RCC 7860 (cell line): ENCODE results near the gene MS4A6E.
"Not testable (repeated sequence)": the region's sequence is repeated elsewhere in the genome, so short reads cannot be mapped to it uniquely, and the experiment has no call there.

ENCODE experiments used
- DNase-seq: peaks from one replicate; pipeline ENCODE4 v3.0.0-alpha.2; 2015; ENCODE audit warnings: low spot score
- FAIRE-seq: peaks from 2 replicates; lab custom pipeline; 2012; peaks lifted over from hg19 to GRCh38; lab: Jason Lieb, UNC

Gene MS4A6E, protein sequence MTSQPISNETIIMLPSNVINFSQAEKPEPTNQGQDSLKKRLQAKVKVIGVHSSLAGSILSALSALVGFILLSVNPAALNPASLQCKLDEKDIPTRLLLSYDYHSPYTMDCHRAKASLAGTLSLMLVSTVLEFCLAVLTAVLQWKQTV

DNA sequence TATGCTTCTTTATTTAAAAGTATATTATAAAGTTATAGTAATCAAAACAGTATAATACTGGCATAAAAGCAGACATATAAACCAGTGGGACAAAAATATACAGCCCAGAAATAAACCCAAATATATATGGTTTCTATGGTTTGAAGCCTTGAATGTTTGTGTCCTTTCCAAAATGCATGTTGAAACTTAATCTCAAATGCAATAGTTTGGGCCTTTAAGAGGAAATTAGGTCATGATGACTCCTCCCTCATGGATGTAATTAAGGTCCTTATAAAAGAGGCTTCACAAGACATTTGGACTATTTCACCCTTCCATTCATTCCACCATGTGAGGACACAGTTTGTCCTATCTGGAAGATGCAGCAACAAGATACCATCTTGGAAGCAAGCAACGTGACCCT lies at the start of gene MS4A6E:
MS4A6E (plus strand) TSS at position 301 of the 400 bp plus-strand sequence. CDS start 7,641 bp downstream, outside the sequence.
- FAIRE-seq, result no peak
- no peak for DNase-seq

DNA sequence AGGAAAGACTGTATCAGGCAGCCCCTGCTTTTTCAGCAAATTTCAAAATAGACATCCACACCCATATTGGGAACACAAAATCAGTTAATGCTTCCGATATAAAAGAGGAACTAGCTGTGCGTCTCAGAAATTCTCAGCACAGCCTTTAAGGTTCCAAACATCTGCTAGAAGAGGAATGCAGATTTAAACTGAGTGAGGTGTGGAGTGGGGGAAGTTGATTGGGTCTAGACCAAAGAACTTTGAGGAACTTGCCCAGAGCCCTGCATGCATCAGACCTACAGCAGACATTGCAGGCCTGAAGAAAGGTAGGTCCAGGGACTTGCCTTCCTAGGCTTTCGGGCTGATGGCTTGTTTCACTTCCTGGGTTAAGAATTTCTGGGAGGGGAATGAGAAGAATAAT lies 46.6 kb upstream of the MS4A6E start, which contains the start of gene MS4A4A:
MS4A4A (plus strand) TSS at position 255 of the 400 bp plus-strand sequence; CDS start at position 265, 10 bp downstream.
- FAIRE-seq, result no peak
- no peak for DNase-seq

DNA sequence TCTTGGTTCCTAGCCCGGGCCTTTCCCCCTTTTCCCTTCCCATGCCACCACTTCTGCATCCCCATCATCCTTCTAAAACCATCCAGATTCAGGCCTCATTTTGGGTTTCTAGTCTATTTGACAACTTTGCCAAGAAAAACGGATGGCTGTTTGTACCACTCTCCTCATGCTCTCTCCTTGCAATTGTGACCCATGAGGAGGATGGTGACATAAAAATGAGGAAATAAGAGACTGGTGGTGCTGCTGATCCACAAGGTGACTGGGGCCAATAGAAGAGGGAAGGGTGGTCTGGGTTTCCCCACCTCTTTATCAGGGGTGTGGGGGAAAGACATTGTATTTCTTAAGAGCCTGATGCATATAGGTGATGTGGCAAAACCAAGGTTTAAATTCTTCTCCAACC lies 45.6 kb upstream of the MS4A6E start:
- DNase-seq, result no peak
- FAIRE-seq, result no peak

DNA sequence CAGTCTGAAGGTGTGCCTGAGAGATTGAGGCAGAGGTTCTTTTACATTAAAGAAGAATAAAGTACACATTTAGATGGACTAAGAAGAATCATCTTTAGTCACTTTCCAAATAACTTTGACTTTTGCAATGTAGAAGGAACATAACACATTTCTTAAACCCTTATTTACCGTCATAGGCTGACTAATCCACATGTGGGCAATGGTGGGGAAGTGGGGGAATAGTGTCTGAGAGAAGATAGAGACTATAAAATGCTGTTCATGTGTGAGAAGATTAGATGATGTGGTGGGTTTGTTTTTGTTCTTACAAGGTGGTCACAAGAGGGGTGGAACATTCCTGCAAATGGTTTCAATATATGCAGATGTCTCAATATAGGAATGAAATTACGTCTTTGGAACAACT lies 44.8 kb upstream of the MS4A6E start:
- DNase-seq (no peak), FAIRE-seq (no peak)

DNA sequence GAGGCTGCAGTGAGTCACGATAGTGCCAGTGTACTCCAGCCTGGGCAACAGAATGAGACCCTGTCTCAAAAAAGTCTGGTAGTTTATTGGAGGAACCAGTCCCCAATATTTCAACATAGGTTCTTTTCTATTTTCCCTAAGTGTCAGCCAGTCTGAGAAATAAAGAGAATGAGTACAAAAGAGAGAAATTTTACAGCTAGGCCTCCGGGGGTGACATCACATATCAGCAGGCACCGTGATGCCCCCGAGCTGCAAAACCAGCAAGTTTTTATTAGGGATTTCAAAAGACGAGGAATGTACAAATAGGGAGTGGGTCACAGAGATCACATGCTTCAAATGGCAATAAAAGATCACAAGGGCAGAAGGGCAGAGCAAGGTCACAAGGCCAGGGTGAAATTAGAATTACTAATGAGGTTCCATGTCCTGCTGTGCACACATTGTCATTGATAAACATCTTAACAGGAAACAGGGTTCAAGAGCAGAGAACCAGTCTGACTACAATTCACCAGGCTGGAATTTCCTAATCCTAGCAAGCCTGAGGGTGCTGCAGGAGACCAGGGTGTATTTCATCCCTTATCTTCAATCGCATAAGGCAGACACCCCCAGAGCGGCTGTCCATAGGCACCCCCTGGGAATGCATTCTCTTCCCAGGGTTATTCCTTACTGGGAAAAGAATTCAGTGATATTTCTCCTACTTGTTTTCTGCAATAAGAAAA lies 41.5 kb upstream of the MS4A6E start:
- not testable (repeated sequence) for FAIRE-seq, DNase-seq

DNA sequence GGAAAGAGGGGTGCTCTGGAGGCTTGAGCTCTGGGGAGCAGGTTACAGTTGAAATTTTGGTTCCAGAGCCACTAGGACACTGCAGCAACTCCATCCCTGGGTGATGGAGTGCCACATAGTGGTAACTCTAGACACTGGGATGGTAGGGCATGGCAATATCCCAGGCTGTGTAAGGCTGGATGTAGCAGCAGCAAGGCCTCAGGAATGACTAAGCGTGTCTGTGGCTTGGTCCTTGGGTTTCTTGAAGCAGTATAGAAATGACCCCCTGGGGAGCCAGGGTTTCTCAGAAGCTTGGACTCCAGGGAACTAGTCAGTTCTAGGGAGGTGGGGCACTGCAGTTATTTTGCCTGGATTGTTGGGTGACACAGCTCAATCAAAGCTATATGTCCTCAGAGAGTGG lies 38.5 kb upstream of the MS4A6E start:
- DNase-seq (peak; percentile 55), FAIRE-seq (no peak)

DNA sequence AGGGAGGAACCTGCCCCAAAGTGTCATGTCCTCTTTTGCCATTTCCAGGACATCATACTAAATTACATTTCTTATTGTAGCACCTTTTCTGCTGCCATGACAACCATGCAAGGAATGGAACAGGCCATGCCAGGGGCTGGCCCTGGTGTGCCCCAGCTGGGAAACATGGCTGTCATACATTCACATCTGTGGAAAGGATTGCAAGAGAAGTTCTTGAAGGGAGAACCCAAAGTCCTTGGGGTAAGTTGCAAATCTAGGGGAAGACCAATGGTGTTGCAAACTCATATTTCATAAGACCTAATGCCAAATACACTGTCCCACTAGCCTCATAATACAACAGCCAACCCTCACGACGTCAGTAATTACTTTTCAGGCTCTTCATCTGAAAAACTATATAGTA lies 34.9 kb upstream of the MS4A6E start:
- DNase-seq (no peak), FAIRE-seq (no peak)

DNA sequence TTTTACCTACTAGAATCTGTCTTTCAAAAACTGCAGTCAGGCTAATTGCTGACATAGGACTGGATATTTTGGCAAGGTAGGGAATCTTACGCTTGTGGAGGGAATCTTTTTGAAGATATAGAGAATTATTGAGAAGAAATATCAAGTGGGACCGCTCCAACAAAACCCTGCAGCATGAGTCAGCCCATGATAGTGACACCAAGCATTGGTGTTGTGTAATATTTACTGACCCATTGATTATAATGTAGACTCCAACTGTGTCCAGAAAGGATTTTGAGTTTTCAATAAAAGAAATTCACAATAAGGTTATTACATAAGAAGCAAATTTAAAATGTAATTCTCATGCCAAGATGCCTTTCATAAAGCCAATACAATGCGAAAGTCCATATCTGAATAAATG lies 25.9 kb upstream of the MS4A6E start:
- FAIRE-seq (no peak), DNase-seq (no peak)

DNA sequence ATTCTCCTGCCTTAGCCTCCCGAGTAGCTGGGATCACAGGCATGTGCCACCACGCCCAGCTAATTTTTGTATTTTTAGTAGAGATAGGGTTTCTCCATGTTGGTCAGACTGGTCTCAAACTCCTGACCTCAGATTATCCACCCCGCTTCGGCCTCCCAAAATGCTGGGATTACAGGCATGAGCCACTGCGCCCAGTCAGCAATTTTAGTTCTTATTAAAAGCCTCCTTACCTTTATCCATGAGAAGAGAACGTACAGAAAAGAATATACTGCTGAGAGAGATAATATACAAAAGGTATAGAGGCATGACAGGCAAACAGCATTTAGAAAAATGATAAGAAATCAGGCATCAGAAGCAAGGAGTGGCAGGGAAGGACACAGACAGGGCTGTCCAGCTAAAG lies 25.2 kb upstream of the MS4A6E start:
- FAIRE-seq, DNase-seq: not testable (repeated sequence)

DNA sequence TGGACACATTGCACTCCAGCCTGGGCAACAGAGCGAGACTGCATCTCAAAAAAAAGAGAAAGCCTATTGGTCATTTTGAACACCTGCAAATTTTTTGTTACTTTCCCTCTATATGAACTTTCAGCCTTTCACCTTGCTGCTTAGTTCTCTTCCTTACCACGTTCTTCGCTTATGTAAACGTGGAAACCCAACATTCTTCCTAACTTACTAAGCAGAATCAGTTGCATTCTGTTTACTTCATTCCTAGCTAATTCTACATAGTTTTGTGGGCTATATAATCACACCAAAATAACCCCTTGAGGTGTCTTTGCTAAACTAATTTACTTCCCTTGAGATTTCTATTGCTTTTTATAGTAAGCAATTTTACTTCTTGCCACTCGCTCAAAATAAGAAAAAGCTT lies 23.4 kb upstream of the MS4A6E start:
- FAIRE-seq (no peak), DNase-seq (no peak)

DNA sequence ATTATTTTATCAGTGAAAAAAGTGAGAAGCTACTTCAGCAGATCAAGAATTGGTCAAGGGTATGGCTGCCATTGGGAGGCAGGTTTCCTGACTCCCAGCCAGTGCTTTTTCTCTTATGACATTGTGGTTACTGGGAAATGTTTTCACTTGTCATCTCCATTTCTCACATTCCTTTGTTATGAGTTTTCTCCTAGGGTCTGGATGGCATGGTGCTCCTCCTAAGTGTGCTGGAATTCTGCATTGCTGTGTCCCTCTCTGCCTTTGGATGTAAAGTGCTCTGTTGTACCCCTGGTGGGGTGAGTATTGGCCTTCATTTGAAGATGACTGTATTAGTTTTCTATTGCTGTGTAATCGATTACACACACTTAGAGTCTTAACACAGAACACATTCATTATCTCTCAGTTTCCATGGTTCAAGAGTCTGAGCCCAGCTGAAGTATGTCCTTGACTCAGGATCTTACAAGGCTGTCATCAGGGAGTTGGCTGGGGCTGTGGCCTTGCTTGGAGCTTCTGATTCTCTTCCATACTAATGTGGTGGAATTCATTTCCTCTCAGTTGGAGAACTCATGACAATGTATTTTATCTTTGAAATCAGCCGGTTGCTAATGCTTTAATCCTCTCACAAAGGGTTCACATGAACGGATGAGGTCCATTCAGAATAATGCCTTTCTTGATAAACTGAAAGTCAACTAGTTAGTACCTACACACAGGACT lies 21.0 kb upstream of the MS4A6E start:
- FAIRE-seq (peak; percentile 78), DNase-seq (peak; percentile 74)

DNA sequence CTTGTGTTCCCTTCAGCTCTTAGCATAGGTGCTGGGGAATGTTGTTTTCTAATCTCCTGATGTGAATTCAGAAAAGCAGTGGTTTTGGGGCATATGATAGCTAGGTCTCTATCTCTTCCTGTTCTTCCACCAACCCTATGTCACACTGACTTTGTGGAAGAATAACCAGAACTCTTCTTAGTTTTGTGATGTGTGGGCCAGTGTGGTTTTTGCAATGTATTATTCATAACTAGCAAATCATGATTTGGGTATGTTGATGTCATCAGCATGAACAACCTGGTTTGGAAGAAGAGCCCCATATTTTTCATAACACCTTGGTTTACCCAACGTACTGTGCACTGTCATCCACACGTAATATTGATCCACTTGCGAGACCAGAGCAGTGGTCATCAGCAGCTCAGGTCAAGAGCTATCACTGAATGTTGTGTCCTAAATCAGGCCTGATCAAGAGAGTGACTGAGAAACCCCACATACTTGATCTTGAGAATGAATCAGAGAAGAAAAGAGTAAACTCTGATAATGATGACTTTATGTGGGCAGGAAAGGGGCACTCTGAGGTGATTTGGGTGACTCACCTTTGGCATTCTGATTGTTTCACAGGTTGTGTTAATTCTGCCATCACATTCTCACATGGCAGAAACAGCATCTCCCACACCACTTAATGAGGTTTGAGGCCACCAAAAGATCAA lies 19.4 kb upstream of the MS4A6E start:
- peak; percentile 76 for FAIRE-seq
- peak; percentile 42 for DNase-seq

DNA sequence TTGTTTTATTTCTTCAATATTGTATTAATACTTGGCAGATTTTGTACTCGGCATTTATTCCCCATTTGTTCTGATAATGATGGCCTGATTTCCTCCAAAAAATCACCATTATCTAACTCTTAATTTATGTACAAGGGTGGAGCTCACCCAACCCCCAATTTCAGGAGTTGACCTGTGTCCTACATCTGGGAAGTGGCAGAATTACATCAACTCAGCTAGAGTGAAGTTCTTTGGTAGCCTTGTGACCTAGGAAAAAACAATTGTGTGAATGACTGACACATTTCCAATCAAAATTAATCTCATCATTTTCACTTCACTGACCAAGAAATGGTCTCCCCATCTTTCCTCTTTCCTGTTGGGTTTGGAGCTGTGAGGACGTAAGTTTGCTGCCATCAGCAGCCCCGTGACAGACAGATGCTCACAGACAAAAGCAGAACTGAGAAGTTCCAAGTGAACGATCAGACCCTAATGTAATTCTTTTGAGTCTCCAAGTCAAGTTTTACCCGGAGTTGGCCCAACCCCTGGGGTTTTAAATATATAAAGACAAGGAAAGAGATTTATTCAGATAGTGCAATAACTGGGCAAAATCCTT lies 16.6 kb upstream of the MS4A6E start:
- FAIRE-seq (no peak), DNase-seq (no peak)

DNA sequence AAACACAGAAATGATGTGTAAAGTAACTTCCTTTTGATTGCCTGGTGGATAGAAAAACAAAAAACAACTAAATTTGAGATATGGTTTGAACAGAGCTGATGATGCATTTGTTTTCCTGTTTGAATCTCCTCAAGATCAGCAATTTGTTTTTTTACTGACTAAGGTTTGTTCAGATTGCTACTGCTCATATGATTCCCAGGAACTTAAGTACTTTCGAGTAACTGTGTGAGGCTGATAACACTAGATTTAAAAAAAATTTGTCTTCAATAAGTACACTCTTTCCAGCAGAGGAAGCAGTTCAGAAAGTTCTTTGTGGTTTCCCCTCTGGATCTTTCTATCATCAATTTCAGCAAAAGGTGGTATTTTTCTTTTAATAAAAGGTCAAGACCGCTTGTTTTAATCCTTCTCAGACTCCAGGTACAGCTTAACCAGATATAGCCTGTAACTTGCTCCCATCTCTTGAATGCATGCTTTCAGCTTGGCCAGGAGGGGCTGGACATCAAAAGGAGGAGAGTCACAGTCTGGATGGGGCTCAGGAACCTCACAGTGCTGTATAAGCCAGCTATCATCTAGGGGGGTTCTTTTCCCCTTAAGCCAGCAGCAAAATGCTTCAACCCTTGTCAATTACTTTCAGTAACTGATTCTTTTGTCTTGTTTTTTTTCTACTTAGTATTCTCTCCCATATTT lies 12.3 kb upstream of the MS4A6E start:
- DNase-seq (no peak), FAIRE-seq (no peak)

DNA sequence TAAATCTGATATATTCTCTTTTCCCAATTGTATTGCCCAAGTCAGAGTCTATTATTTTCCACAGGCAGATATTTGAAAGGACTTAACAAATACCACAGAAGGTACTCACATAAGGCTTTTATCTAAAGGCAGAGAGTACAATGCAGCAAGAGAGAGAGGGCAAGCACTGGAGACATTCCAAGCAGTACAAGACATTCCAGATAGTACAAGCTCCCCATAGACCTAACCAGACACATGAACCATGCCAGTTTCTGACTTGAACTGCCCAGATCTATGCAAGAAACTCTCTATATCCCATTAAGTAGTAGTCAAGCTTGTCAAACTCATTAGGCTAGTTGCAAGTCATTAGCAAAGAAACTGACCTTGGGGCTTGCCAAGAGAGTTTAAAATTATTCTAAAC lies 11.2 kb upstream of the MS4A6E start:
- FAIRE-seq (no peak), DNase-seq (no peak)

DNA sequence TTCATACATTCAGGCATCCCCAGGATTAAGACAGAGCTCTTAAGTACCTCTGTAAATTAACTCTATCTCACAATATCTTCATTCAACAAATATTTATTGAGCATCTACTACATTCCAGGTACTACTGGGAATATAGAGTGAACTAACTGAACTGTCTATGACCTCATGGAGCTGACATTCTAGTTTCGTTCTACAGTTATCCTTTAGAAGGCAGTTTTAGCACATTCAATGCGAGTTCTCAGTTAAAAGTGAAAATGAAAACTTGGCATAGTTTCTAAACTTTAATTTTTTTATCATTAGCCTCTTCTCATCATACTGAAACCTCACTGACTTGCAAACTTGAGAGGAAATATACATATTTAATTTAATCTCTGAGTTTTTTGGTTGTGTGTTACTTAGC lies 10.7 kb upstream of the MS4A6E start:
- DNase-seq (no peak), FAIRE-seq (no peak)

DNA sequence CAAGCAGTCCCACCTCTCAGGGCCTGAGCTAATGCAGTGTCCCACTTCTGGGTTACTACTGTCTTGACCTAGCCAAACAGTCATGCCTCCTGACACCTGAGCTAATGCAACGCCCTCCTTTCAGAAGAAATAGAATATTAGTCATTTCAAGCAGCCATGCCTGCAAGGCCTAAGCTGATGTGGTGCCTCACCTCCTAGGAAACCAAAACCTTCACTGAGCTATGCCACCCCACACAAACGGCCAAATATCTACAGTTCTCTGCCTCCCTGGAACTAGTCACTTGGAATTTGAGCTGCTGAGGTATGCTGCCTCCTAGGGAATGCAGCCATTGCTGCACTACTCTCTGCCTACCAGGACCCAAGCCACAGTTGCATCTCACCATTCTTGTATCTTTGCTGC lies 8.3 kb upstream of the MS4A6E start:
- no peak for DNase-seq
- FAIRE-seq, result no peak

DNA sequence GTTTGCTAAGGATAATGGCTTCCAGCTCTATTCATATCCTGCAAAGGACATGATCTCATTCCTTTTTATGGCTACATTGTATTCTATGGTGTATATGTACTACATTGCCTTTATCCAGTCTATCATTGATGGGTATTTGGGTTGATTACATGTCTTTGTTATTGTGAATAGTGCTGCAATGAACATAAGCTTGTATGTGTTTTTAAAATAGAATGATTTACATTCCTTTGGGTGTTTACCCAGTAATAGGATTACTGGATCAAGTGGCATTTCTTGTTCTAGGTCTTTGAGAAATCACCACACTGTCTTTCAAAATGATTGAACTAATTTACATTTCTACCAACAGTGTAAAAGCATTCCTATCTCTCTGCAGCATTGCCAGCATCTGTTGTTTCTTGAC lies 6.0 kb upstream of the MS4A6E start:
- FAIRE-seq (no peak), DNase-seq (no peak)

DNA sequence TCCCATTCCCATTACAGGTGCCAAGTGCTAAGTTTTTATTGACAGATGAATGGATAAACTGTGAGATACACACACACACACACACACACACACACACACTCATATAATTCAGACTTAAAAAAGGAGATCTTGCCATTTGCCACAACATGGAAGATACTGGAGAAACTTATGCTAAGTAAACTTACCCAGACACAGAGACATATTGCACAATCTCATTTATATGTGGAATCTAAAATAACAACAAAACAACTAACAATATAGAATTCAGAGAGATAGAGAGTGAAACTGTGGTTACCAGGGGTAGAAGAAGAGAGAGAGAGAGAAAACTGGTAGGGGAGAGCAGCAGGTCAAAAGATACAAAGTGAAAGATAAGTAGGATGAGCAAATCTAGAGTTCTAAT lies 1.4 kb downstream of the MS4A6E start:
- FAIRE-seq (no peak), DNase-seq (no peak)

DNA sequence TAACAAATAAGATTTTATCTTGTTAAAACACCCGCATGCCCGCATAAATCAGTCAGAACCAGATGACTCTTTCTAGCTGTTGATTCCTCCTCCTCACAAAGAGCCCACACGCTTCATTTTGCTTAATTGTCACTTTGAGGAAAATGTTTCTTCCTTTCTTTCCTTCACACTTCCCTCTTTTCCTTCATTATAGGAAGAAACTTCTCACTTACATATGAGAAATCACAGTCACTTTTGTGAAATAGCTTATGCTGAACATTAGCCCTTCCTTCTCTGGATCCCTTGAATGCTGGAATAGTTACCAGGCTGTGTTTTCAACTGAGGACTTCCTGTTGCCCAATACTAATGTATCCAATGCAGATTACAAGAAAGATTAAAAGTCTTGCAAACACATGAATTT lies 5.8 kb downstream of the MS4A6E start:
- no peak for FAIRE-seq
- no peak for DNase-seq
